SK-N-MC (cell line): Measurements from ENCODE around the gene MXD1.

ENCODE experiments used
- EZH2 ChIP-seq: fragments of 200-600 bp; sonication (generic); IDR thresholded peaks from one replicate; pipeline ENCODE4 v1.6.1; 2017; ENCODE audit warnings: antibody characterized with exemption
- POLR2AphosphoS5 ChIP-seq: IDR thresholded peaks from 2 replicates; pipeline ENCODE4 v1.6.1; 2012; ENCODE audit warnings: mild to moderate bottlenecking, low read depth, low read length, borderline replicate concordance

DNA sequence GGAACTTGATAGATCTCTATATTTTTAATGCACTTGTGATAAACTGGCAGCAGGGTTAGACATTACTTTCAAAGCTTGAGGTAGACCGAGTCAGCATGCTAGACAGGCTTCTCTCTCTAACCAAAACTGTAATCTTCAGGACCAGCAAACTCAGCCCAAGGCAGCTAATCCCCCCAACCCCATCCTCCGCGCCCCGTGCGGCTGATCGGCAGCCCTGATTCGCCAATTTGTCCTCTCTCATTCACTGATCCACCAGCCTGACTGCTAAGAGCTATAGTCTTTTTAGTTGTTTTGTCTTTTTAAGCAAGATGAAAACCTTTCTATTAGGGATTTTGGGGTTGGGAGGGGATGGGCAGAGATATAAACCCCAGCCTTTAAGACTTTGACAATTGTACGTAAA lies 25.8 kb downstream of the MXD1 start:
- TF ChIP-seq POLR2AphosphoS5 (no peak), EZH2 (no peak)
